PFSK-1 (cell line): Measurements from ENCODE around the gene CXCL12.

Experiments
- POLR2AphosphoS5 ChIP-seq: IDR thresholded peaks from 2 replicates; pipeline ENCODE4 v1.6.1; 2012; ENCODE audit warnings: low read depth, mild to moderate bottlenecking, control low read depth, low read length, moderate library complexity
- TAF1 ChIP-seq: IDR thresholded peaks from 2 replicates; pipeline ENCODE4 v1.6.1; 2012; ENCODE audit warnings: low read length, control low read depth, borderline replicate concordance; ENCODE audit not compliant: insufficient read depth

GRCh38 chr10:44327461-44327860 is 57.4 kb downstream of the CXCL12 start:
- no peak for TF ChIP-seq TAF1
- no peak for TF ChIP-seq POLR2AphosphoS5
